Stimulated activated CD8-positive, alpha-beta memory T cell treated with anti-CD3 and anti-CD28 coated beads, Interleukin-2, amount 100 ng/mL, for 1 hour (primary cell): Measurements from ENCODE around the gene ALAD.
"Not testable (repeated sequence)": the region's sequence is repeated elsewhere in the genome, so short reads cannot be mapped to it uniquely, and the experiment has no call there.

Experiments used
- DNase-seq, 2 donors: peaks; one replicate each; pipeline ENCODE4 v3.0.0-alpha.2; 2020; ENCODE audit warnings: low read depth in 2 of 2

ALAD gene

DNA sequence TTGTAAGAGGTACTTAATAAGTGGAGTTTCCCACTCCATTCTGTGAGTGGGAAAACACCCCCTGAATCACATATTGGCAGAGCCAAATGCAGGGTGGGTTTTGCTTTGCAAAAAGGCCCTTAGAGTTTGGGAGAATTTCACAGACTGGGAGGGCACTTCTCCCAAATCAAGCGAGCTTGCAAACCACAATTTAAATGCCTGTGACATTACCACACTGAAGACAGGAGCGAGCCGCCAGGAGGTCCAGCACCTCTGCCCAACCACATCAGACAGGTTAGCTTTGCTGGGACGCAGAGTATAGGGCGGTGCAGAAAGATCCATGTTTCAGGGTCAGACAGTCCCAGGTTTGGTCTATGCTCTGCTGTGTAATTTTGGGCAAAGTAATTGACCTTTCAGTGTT lies 2.3 kb downstream of the ALAD start:
- no peak for DNase-seq

DNA sequence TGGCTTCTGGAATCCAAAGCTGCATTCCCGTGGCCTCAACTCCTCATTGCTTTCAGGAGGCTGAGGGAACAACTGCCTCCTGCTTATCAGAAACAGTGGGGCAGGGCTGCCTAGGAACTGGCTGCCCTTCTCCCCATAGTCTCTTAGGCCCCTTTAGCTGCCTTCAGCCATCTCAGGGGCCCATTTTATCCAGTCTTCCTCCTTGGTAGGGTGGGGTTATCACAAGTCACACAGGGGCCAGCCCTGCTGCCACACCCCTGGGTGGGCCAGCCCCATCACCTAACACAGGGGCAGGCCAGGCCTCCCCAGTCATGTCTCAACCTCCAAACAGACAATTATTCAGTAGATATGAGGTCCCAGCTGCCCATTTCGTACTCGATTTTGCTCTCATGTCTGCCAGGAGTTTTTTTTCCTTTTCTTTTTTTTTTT lies 3.9 kb downstream of the ALAD start:
- no peak for DNase-seq

DNA sequence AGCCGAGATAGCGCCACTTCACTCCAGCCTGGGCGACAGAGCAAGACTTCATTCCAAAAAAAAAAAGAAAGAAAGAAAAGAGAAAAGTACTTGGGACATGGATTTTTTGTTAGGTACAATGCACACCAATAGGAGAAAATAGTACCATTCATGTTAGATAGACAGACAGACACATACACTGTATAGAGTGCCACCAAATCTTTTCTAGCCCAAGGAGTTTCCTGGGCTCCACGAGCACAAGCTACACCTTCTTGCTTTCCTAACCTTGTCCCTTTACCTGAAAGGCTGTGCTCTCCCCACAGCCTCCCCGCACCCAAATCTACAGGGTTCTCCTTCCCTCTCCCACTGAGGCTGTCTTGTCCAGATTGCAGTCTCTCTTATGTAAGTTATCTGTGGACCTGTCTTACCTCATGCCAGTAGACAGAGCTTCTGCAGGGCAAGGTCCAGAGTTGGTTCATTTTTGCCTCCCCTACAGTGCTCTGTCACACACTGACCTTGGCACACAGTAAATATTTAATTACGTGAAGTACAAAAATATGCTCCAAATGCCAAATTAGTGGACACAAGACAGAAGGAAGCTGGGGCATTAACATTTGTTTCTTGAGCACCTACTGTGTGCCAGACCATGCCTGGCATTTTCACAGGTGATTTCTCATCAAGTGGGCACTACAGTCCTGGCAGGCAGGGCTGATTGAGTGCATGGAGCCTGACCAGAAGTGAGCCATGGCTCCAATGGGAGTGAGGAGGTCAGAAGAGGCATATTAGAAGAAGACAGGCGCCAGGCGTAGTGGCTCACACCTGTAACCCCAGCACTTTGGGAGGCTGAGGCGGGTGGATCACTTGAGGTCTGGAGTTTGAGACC lies 5.9 kb downstream of the ALAD start:
- no peak for DNase-seq

DNA sequence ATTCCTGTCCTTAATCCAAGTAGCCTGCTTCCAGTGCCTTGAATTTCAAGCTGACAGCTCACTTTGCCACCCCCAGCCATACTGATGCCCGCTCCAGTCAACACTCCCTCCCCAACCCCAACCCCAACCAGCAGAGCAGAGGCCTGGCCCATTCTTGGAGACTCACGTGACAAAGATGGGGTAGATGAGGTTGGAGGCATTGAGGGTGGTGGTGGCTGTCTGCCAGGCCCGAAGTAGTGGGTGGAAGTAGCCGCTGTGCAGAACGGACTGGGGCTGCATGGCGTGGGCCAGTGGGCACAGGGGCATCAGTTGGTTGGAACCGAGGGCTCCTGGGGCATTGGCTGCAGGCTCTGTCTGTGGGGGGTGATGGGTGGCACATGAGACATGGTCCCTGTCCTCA lies 7.8 kb downstream of the ALAD start:
- no peak for DNase-seq

DNA sequence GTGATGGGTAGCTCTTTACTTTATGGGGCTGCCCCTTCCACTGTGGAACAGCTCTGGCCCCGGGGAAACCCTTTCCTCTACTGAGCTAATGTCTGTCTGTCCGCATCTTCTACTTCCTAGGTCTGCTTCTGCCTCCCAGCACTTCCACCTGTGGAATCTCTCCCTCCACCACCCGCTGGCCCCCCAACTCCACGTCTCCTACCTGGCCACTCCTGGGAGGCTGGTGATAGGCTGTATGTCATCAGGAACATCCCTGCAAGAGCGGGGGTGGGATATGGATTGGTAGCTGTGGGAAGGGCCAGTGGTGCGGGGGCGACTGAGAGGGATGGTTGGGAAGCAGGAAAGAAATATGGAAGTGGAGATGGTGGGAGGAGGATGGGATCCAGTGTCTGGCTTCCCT lies 9.2 kb downstream of the ALAD start:
- no peak for DNase-seq

DNA sequence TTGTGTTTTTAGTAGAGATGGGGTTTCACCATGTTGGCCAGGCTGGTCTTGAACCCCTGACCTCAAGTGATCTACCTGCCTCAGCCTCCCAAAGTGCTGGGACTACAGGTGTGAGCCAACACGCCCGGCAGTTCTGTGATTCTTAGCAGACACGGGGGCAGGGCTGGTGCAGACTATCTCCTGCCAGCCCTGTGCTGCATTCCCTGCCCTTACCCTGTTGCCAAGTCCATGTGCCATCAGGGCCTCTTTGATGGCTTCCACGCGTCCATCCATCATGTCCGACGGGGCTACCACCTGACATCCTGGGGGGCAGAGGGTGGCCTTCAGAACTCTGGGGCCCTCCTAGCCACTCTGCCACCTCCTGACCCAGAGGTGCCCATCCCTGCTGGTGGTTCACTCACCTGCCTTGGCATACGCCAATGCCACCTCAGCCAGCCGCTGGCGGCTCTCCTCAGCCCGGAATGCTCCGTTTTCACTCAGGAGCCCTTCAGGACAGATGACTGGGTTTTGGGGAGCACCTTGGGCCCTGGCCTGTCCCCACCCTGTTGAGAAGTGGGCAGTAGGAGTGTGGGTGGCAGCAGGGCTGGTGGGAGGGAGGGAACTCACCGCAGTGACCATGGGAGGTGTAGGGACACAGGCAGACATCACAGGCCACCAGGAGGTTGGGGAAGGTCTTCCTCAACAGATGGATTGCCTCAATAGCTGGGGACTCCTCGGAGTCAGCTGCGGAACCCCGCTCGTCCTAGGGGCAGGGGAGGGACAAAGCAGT lies 10.7 kb downstream of the ALAD start:
- no peak for DNase-seq

DNA sequence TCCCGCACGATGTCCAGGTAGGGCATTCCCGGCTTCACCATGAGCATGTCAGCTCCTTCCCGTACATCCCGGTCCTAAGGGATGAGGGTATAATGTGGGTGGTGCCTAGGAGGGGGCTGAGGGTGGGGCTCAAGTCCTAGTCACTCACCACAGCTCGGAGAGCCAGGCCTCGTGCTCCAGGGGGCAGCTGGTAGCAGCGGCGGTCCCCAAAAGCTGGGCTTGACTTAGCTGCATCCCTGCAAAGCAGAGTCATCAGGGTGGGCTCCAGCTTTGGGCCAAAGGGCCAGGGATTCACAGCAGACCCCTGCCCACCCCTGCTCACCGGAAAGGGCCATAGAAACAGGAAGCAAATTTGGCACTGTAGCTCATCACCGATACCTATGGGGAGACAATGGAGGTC lies 11.6 kb downstream of the ALAD start:
- DNase-seq, result no peak

DNA sequence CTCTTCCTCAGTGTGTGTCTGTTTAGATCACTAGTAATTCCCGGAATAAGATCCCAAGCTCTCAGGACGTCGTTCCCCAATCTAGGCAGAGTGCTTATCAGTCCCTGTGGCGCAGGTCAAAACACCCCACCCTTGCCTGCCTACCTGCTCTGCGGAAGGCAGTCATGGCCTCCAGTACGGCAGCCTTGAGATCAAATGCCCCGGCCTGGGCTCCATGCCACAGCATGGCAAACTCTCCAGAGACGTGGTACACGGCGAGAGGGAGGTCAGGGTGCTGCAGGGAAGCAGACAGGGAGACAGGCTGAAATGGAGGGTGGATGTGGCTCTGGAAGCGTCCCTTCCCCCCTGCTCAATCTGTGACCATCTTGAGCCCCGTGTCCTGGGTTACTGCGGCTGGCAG lies 12.3 kb downstream of the ALAD start:
- DNase-seq, result no peak

DNA sequence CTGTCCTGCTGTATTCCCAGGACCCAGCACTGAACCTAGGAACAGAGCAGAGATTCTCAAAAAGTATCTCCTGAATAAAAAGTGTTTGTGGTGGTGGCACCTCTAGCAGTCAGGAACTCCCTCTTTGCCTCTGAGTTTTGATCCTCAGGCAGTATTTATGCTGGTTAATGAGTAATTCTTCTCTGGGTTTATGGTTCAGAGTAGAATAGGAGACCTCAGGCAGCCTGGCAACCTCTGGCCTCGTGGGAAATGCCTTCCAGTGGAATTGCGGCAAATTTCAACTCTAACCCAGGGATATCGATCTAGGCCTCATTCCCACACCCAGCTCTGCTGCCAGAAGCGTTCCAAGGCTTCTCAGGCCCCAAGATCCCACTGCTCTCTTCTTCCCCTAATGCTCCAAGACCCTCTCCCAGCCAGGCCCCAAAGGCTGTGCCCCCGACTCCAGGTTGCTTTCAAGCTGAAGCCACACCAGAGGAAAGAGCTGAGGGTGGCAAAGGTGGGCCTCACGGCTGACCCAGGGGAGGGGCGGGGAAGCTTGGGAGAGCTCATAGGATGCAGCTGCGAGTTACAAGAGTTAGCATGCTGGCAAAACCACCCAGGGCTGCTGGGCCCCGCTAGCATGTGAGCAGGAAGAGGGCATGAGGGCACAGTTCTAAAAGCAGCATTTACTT lies 13.4 kb downstream of the ALAD start:
- no peak for DNase-seq

DNA sequence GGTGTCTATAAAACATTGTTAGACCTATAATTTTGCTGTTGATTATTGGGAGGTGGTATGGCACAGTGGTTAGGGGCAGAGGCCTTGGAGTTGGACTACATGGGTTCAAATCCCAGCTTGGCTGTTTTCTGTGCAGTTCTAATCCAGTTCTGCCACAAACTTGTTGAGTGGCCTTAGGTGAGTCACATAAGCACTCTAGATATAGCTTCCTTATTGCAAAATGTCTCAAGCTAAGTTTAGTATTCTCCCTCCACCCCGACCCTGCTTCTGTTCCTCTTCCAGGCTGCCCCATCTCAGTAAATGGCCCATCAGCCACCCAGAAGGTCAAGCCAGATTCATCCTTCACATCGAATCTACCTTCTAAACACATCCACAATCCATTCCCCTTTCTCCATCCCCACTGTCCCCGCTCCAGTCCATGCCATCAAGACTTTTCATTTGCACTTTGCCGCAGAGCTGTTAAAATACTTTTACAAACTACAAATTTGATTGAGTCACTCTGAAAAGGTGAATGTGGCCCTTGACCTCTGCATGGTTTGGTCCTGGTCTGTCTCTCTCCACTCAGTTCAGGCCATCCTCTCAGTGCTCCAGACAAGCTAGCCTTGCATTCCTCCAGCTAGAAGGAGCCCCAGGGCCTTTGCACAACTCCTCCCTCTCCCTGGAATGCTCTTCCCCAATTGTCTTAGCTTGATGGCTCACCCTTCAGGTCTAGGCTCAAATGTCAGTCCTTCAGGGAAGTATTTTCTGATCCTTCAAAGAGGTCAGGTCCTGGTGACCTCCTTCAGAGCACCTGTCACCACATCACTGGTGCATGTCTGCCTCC lies 14.3 kb downstream of the ALAD start:
- no peak for DNase-seq

DNA sequence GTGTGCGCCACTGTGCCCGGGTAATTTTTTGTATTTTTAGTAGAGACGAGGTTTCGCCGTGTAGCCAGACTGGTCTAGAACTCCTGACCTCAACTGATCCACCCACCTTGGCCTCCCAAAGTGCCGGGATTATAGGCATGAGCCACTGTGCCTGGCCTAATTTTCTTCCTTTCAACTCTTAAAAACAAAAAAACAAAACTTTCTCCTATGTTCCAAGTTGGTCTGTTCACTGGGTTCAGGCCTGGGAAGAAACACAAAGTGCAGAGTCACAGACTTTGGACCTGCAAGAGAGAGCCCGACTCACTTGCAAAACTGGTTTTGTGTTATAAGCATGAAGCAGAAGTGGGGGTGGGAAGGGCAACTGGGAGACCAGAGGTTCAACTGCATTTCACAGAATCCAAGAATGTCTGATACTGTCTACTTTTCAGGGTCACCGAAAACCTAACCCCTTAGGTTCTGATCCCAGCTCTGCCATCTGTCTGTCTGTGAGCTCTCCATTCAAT lies 19.1 kb downstream of the ALAD start:
- no peak for DNase-seq

DNA sequence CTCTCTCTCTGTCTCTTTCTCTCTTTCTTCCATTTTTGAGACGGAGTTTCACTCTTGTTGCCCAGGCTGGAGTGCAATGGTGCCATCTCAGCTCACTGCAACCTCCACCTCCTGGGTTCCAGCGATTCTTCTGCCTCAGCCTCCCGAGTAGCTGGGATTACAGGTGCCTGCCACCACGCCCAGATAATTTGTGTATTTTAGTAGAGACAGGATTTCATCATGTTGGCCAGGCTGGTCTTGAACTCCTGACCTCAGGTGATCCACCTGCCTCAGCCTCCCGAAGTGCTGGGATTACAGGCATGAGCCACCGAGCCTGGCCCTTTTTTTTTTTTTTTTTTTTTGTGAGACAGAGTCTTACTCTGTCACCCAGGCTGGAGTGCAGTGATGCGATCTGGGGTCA lies 19.6 kb downstream of the ALAD start:
- DNase-seq, result not testable (repeated sequence)

DNA sequence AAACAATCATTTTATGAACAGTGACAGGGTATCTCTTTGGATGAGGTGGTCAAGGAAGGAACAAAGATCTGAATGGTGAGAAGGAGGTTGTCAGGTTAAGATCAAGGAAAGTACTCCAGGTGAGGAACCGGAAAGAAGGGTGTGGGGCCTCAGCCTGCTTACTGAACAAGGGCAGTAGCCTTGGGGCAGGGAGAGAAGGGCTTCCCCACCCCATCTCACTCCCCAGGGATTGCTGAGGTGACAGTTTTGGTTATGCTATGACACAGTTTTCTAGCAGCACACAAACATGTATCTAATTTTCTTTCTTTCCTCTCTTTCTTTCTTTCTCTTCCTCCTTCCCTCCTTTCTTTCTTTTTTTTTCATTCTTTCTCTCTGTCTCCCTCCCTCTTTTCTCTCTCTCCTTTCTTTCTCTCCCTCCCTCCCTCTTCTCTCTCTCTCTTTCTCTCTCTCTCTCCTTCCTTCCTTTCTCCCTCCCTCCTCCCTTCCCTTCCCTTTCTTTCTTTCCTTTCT lies 20.2 kb downstream of the ALAD start:
- DNase-seq, result no peak

DNA sequence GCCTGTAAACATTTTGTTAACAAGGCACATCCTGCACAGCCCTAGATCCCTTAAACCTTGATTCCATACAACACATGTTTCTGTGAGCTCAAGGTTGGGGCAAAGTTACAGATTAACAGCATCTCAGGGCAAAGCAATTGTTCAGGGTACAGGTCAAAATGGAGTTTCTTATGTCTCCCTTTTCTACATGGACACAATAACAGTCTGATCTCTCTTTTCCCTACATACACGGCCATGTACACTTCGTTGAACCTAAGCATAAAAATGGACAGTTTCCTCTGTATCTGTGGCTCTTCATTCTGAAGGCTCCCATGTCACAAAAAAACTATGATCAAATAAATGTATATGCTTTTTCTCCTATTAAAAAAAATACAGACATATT lies 21.3 kb downstream of the ALAD start:
- DNase-seq, result not testable (repeated sequence)

DNA sequence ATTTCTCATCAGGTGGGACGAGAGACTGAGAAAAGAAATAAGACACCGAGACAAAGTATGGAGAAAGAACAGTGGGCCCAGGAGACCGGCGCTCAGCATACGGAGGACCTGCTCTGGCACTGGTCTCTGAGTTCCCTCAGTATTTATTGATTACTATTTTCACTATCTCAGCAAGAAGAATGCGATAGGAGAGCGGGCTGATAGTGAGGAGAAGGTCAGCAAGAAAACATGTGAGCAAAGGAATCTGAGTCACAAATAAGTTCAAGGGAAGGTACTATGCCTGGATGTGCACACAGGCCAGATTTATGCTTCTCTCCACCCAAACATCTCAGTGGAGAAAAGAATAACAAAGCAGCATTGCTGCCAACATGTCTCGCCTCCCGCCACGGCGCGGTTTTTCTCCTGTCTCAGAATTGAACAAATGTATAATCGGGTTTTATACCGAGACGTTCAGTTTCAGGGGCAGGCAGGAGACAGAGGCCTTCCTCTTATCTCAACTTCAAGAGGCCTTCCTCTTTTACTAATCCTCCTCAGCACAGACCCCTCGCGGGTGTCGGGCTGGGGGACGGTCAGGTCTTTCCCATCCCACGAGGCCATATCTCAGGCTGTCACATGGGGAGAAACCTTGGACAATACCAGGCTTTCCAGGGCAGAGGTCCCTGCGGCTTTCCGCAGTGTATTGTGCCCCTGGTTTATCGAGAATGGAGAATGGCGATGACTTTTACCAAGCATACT lies 21.8 kb downstream of the ALAD start:
- not testable (repeated sequence) for DNase-seq

DNA sequence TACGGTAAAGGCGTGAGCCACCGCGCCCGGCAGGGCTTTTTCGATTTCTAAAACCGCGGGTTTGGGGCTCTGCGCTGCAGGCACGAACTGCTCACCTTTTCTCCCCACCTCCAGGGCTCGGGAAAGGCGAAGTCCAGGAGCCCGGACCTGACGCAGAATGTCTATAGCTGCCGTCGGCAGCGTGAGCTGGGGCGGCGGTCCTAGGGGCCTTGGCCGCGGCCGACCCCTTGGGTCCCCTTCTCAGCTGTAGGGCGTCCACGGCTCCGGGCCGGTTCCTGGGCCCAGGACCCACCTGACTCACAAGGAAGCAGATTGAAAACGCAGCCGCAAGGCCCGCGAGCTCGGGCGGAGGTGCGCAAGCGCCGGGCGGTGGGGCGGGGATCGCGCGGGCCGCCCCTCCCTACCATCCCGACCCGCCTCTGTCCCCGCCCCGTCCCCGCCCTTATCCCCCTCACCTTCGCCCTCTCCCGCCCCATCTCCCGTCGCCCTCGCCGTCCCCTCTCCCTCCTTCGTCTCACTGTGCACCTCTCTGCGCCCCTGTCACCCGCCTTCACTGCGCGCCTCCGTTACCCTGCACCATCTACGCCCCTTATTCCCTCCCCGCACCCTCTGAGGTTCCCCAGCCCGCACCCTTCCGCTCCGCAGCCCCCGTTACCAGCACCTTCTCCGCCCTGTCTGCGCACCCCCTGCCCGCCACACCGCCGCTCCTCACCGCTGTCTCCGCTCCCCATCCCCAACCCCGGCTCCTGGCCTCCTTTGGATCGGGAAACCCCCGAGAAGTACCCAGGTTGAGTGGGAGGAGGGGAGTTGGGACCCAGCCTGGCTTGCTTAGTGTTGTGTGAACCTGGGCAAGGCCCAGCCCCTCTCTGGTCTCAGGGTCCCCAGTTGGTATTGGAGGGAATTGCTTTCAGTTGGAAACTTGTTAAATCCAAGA lies 24.2 kb downstream of the ALAD start, which contains the start of gene HDHD3:
Gene HDHD3 (minus strand): TSS at position 353 of the 934 bp plus-strand sequence. CDS start 2,632 bp downstream, outside the sequence.
- peak; percentile 66 to 68 for DNase-seq

DNA sequence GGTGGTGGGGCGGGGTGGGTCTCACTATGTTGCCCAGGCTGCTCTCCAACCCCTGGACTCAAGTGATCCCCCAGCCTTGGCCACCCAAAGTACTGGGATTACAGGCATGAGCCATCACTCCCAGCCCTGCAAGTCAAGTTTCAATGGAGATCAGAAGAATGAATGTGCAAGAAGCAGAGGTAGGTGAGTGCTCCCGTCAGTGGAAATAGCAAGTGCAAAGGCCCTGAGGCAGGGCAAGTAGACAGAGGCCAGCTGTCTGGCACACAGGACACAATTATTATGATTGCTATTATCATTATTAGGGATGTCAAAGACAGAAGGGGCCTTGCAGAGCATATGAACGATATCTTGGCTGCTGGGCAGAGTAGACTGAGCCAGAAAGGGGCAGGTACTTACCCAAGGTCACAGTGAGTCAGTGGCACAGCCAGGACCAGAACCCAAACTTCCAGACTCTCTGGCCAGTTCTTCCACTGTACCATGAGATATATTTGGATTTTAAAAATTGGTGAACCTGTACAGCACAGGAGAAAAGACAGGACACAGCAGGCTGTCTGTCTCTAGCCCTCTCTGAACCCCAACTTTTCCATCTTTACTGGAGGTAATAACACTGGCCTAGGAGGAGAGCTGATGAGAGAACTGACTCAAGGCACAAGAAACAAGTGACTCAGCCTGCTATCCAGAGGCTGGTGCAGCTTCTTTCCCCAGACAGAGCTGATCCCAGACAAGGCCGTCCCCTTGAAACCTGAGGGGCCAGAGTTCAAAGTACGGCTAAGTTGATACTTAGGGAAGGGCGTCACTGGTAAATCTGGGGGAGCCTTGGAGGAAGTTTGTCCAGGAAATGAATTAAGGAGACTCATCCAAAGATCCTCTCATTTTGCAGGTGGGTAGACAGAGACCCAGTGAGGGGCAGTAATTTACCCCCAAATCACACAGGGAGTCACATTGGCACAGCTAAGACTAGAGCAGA lies 25.7 kb downstream of the ALAD start:
- no peak for DNase-seq
